Psoas muscle (tissue), 8 donors: Measurements from ENCODE around the gene TSPAN11. TPM values are rescaled to one million over a fixed set of nuclear protein-coding genes. Genes with fewer than 3 reads are reported as not detected.

Source experiments
- ATAC-seq, 4 donors: fragments of 200-7000 bp; cut with Tn5 transposase; one replicate each; pipeline ENCODE4 v1.9.1; 2020; ENCODE audit warnings: moderate library complexity in 3 of 4, mild to moderate bottlenecking in 2 of 4
- DNase-seq, 2 donors: peaks; one replicate each; pipeline ENCODE4 v3.0.0-alpha.2; 2020
- H3K27ac ChIP-seq: fragments of 200-600 bp; one replicate; pipeline ENCODE4 v1.8.0; 2022
- H3K27me3 ChIP-seq, 3 donors: fragments of 200-600 bp in 1 of 3; one replicate each; pipeline versions ENCODE4 v1.6.1 to v1.8.0; 2013 to 2022; ENCODE audit warnings: low read length in 2 of 3, mild to moderate bottlenecking in 2 of 3, moderate library complexity in 1 of 3; ENCODE audit not compliant: insufficient read depth in 3 of 3
- H3K36me3 ChIP-seq, 2 donors: fragments of 200-600 bp in 1 of 2; one replicate each; pipeline versions ENCODE4 v1.6.1 to v1.8.0; 2013 to 2022; ENCODE audit warnings: low read depth in 1 of 2, mild to moderate bottlenecking in 1 of 2, moderate library complexity in 1 of 2; ENCODE audit not compliant: insufficient read depth in 1 of 2
- H3K4me1 ChIP-seq: fragments of 200-600 bp; one replicate; pipeline ENCODE4 v1.8.0; 2022
- H3K4me3 ChIP-seq: fragments of 200-600 bp; one replicate; pipeline ENCODE4 v1.8.0; 2022; ENCODE audit warnings: mild to moderate bottlenecking
- H3K9me3 ChIP-seq: fragments of 200-600 bp; one replicate; pipeline ENCODE4 v1.8.0; 2022
- WGBS, 3 donors: extraction: QIAGEN DNeasy Blood & Tissue Kit; methylation state at CpG; one replicate each; pipeline versions ENCODE4 v1.1.6 to v1.1.7; 2013; 5-methylcytosine and 5-hydroxymethylcytosine counted together
- intact Hi-C, 2 donors: fragments of 100-400 bp; cut with DNase I; formaldehyde crosslinking; loops; one replicate each; pipeline versions ENCODE4 v1.11.0 to v1.14.2; 2022
- polyA plus RNA-seq, 3 donors: library from polyadenylated mRNA; stranded (reverse); fragments of 200-250 nt; gene quantifications; one replicate each; pipeline ENCODE4 v1.2.3, GENCODE V29; 2013
- total RNA-seq, 4 donors: library from RNA; stranded (reverse); fragmentation: NEBNext Ultra II Directional in 2 of 4; extraction: Animal tissue kit (Norgen Biotek cat#: 25700) in 2 of 4; gene quantifications; one replicate each; pipeline versions ENCODE4 v1.2.1 to v1.2.4, GENCODE V29; 2021 to 2023
- TF ChIP-seq, protein P1 (sequence below): fragments of 200-600 bp; IDR thresholded peaks from one replicate; pipeline ENCODE4 v1.8.0; 2022; ENCODE audit warnings: antibody characterized with exemption
- donor health status: healthy with polysubstance abuse.
- donor health status: DM: no; HTN: no; CAD: no; lungs with moderate emphysema.
- donor health status: Bipolar disorder and iron deficiency.
- donor health status: healthy.
- donor health status: DM: yes; HTN: yes; CAD: no.
- donor health status: DM: no; HTN: no; CAD: no.
- donor health status: DM: no; HTN: no; CAD: no.
- donor health status: DM: yes; HTN: yes; CAD: no.

The TSPAN11 gene
- total and polyA plus RNA-seq, 7 donors: 0.05 to 0.24 (median 0.14) TPM; not detected in 1

- Histone ChIP-seq H3K4me3 (no peak overlapping the region), H3K27ac (no peak overlapping the region), H3K4me1 (no peaks in the 10 kb centered on the region), H3K9me3 (no peaks in the 10 kb centered on the region), H3K27me3 (no peaks in the 10 kb centered on the region), H3K36me3 (no peaks in the 10 kb centered on the region)
- DNase-seq (no peak), ATAC-seq (no peak)
- WGBS, 3 donors: 84 to 87% (median 86%) methylated on average over 6 of the region's 6 CpGs
- TF ChIP-seq, protein P1, sequence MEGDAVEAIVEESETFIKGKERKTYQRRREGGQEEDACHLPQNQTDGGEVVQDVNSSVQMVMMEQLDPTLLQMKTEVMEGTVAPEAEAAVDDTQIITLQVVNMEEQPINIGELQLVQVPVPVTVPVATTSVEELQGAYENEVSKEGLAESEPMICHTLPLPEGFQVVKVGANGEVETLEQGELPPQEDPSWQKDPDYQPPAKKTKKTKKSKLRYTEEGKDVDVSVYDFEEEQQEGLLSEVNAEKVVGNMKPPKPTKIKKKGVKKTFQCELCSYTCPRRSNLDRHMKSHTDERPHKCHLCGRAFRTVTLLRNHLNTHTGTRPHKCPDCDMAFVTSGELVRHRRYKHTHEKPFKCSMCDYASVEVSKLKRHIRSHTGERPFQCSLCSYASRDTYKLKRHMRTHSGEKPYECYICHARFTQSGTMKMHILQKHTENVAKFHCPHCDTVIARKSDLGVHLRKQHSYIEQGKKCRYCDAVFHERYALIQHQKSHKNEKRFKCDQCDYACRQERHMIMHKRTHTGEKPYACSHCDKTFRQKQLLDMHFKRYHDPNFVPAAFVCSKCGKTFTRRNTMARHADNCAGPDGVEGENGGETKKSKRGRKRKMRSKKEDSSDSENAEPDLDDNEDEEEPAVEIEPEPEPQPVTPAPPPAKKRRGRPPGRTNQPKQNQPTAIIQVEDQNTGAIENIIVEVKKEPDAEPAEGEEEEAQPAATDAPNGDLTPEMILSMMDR: no peak
- intact Hi-C loops: no loop called here
Measured at GRCh38 chr12:30953951-30954751, 27.6 kb downstream of the TSPAN11 start.

- TF ChIP-seq, protein P1: no peak
- no peaks in the 10 kb centered on the region for H3K4me1 ChIP-seq
- H3K27me3 ChIP-seq: no peaks in the 10 kb centered on the region
- H3K36me3 ChIP-seq: no peaks in the 10 kb centered on the region
- H3K9me3 ChIP-seq: no peaks in the 10 kb centered on the region
- no peak overlapping the region for H3K4me3 ChIP-seq
- H3K27ac ChIP-seq: no peak overlapping the region
- intact Hi-C loops: no loop called here
- no peak for ATAC-seq
- no peak for DNase-seq
- 97 to 100% (median 99%) methylated on average over 1 of the region's 1 CpG for WGBS, 3 donors
Measured at GRCh38 chr12:30955214-30955613, 28.7 kb downstream of the TSPAN11 start.

DNA sequence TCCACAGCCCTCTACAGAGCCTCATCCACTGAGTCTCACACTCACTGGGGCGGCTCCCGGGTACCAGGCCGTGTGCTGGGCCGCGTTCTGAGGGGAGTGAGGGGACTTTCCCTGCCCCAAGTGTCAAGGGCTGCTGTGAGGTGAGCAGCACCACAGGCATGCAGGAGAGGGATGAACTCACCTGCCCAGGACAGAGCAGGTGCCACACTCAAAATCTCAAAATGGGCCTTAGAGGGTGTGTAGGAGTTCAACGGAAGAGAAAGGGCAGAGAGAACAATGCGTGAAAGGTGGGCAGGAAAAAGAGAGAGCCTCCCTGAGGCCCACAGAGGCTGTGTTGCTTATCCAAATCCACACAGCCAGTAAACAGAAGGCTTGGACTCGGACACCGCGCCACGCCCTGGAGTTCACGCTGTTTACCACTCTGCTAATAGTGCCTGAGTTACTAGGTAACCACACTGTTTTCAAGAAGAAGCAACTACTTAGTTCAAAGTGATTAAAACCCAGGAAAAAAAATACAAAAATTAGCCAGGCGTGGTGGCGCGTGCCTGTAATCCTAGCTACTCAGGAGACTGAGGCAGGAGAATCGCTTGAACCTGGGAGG, 32.7 kb downstream of the TSPAN11 start:
- intact Hi-C loops: no loop called here
- TF ChIP-seq, protein P1: no peak
- no peak overlapping the region for H3K4me3 ChIP-seq
- H3K4me1 ChIP-seq: no peaks in the 10 kb centered on the region
- 88 to 91% (median 89%) methylated on average over 16 of the region's 16 CpGs for WGBS, 3 donors
- H3K27me3 ChIP-seq: no peaks in the 10 kb centered on the region
- no peak overlapping the region for H3K27ac ChIP-seq
- H3K36me3 ChIP-seq: no peaks in the 10 kb centered on the region
- no peak for DNase-seq
- no peak for ATAC-seq
- H3K9me3 ChIP-seq: no peaks in the 10 kb centered on the region

DNA sequence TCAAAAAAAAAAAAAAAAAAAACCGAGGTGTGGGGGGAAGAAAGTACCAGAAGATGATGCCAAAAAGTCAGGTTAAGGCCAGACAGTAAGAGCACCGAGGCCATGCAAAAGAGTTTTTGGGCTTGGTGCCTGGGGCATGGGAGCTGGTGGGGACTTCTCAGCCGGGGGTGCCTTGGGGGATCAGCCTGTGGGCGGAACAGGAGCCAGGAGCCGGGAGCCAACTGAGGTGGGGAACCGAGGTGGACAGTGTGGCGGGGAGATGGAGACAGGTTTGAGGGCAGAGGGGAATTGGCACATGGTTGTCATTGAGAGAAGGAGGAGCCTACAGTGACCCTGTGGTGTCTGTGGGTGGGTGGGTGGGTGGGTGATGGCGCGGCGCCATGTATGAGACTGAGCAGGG, 33.2 kb downstream of the TSPAN11 start:
- TF ChIP-seq, protein P1: no peak
- H3K36me3 ChIP-seq: no peaks in the 10 kb centered on the region
- no peaks in the 10 kb centered on the region for H3K4me1 ChIP-seq
- H3K4me3 ChIP-seq: no peak overlapping the region
- H3K27me3 ChIP-seq: no peaks in the 10 kb centered on the region
- DNase-seq: peak in 1 of 2 donors; percentile 16
- WGBS, 3 donors: 75 to 84% (median 80%) methylated on average over 6 to 10 of the region's 10 CpGs
- no peaks in the 10 kb centered on the region for H3K9me3 ChIP-seq
- no peak for ATAC-seq
- no peak overlapping the region for H3K27ac ChIP-seq
- intact Hi-C loops: no loop called here
